Nucleus accumbens (tissue), 56 donors: ENCODE data around the gene ASPG.
A peak's percentile ranks its signal among the peaks of the same experiment; 100 is the strongest.

Experiments
- DNase-seq, 56 donors: peaks; one replicate each; lab custom pipeline; 2025; lab: John Stamatoyannopoulos, UW

The ASPG gene

DNA sequence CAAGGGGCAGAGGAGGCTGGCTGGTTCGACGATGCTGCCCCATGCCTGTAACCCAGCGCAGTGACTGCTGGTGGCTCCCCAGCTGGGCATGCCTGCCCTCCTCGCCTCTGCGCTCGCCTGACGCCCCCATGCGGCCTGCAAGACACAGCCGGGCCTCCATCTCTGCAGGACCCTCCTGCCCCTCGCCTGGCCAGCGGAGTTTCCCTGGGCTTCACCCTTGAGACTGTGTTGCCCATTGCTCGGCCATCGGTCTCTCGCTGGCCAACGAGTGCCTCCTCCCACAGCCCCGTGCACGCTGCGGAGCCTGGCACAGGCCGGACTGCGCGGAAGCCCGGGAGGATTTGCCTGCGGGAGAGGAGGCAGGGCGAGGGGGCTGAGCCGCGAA is 17.6 kb downstream of the ASPG start:
- DNase-seq = no peak

DNA sequence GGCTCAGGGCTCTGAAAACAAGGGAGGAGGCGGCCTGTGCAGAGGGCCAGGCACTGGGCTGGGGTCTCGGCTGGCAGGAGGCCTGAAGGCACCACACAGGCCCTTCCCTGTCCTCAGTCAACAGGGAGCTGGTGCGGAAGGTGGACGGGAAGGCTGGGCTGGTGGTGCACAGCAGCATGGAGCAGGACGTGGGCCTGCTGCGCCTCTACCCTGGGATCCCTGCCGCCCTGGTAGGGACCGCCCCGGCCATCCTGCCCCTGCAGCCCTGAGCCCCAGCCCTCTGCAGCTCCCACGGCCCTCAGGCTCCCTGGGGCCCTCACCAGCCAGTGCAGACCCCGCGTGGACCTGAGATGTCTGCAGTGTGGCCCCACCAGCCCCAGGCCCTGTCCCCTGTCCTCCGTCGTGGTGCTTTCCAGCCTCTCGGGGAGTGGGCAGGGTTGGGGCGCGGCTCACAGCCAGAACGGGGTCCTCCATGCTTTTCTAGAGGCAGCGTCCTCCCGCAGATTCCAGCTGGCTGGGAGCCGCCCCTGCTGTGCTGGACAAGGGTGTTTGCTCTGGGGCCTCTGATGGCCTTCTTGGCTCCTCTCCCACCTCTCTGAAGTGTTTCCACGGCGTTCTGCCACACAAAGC is 18.1 kb downstream of the ASPG start:
- no peak for DNase-seq

DNA sequence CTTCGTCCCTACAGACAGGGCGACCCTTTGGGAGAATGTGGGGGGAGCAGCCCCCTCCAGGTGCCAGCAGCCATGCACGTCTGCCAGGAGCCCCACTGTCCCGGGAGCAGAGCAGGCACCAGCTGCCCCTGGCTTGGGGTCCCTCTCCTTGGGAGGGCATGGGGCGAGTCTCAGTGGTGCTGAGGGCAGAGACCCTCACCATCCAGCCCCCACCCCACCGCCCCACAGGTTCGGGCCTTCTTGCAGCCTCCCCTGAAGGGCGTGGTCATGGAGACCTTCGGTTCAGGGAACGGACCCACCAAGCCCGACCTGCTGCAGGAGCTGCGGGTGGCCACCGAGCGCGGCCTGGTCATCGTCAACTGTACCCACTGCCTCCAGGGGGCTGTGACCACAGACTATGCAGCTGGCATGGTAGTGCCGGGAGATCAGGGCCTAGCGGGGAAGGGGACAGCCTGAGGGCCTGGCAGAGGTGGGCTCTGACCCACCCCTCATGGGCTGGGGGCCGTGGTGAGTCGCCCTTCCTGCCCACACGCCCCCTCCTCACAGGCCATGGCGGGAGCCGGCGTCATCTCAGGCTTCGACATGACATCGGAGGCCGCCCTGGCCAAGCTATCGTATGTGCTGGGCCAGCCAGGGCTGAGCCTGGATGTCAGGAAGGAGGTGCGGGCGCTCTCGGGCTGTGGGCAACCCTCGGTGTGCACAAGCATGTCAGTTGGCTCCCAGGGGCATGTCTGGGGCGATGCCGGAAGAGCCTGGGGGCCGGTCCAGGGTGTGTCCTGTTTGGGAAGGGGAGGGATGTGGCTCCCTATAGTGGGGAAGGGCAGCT is 18.8 kb downstream of the ASPG start:
- no peak for DNase-seq

GRCh38 chr14:104105071-104105821 is 19.7 kb downstream of the ASPG start:
- DNase-seq = no peak

- DNase-seq = no peak
Observed at GRCh38 chr14:104105822-104106470, 20.4 kb downstream of the ASPG start.

DNA sequence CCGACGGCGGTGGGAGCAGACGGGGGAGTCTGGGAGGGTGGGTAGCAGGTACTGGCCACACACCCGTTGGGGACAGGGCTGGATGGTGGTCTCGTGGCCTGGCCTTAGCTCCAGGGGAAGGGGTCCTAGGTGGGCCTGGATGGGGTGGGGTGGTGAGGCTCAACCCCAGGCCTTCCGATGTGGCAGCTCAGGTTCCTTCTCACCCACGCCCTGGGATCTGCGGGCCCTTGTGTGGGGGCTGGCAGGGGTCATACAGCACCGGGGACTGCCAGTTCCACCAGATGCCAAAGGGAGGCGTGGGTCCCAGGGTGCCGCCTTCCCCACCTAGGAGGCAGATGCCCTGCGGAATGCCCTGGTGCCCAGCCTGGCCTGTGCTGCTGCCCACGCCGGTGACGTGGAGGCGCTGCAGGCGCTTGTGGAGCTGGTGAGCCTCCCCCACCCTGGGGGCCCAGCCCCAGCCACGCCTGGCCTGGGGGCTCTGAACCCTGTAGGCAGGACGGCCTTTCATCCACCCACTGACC is 21.0 kb downstream of the ASPG start:
- DNase-seq = no peak

GRCh38 chr14:104107101-104107581 is 21.6 kb downstream of the ASPG start:
- DNase-seq = no peak

GRCh38 chr14:104107611-104108569 is 22.4 kb downstream of the ASPG start:
- peak in 9 of 56 donors; percentile 6 to 69 (median 27) for DNase-seq

DNA sequence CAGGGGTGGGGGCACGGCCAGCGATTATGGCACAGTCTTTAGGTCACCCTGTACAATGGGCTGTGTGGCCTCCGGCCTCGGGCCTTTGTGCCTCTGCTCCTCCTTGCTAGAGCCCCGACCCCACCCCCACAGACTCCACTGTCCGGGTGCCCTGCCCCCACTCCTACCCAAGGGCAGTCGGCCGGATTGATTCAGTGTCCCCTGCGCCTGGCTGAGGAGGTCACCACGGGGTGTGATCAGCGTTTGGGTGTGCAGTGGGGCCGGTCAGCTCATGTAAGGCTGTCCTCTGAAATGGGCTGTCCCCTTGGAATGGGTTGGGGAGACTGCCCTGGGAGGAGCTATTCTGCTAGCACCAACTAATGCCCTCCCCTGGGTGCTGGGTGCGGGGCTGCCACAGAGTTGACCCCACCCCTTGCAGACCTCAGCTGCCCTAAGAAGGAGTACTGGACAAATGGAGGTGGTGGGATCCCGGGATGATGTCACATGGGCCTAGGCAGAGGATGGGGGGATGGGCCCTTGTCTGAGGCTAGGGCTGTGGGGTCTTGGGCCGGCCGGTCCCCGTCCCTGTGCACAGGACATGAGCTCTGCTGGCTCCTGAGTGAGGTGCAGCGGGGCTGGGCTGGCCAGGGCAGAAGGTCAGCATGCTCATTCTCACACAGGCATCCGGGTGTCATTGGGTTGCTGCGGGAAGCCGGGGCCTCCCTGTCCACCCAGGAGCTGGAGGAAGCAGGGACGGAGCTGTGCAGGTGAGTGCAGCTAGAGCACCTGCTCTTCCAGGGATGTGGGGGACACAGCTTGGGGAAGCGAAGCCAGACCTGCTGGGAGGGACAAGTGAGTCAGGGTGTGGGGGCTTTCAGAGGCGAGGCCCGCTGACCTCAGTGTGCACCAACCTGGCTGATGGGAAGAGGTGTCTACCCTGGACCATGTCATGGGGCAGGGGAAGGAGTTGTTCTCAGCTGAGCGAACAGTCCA is 23.4 kb downstream of the ASPG start:
- DNase-seq = no peak

DNA sequence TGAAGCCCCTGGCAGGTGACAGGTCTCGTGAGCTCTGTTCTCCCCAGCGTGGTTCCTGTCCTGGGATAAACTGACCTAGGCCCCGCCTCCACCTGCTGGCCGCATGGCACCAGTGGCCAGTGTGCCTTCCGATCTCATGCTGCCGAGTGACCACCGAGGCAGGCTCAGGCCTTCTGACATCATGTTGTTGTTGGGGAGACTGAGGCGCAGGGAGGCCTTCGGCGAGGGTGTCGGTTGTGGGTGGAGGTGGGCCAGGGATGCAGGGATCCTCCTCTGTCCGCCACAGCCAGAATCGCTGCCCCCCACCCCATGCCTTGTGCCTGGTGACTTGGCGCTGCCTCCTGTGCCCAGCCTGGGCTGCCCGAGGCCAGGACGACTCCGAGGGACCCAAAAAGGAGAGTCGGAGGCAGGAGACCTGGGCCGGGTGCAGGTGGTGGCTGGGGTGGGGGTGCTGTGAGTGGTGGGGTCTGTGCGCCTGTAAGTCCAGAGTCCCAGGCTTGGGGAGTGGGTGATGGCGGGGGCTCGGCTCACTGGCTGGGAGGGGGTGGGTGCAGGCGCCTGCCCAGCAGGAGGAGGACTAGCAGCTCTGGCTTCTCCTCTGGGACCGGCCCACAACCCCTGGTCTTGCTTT is 24.3 kb downstream of the ASPG start:
- no peak for DNase-seq

DNA sequence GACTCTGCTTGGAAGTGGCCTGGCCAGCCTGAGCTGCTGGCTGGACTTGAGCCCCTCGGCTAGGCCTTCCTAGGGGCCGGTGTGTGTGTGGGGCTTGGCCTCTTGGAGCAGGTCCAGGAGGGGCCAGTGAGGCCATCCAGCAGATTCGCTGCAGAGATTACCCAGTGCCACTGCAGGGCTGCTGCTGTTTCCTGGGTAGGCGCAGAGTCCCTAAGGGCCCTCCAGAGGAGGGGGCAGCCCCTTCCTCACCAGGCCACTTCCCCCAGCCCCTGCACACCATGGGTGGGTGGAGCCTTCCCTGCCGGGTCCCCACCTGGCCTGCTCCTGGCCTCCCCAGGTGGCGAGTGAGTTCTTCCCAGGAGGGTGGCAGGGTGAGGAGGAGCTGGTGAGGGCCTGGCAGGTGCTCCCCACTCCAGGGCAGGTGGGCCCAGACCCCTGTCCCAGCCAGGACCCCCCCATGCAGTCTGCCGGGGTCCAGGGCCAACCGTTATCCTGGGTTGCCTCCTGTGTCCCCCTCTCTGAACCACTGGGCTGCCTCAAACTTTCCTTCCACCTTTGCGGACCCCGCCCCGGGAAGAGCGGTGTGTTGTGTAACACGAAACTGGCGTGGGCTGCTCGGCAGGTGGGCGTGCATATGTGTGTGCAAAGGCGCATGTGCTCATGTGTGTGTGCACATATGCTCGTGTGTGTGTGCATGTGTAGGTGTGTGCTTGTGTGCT is 25.1 kb downstream of the ASPG start:
- no peak for DNase-seq

DNA sequence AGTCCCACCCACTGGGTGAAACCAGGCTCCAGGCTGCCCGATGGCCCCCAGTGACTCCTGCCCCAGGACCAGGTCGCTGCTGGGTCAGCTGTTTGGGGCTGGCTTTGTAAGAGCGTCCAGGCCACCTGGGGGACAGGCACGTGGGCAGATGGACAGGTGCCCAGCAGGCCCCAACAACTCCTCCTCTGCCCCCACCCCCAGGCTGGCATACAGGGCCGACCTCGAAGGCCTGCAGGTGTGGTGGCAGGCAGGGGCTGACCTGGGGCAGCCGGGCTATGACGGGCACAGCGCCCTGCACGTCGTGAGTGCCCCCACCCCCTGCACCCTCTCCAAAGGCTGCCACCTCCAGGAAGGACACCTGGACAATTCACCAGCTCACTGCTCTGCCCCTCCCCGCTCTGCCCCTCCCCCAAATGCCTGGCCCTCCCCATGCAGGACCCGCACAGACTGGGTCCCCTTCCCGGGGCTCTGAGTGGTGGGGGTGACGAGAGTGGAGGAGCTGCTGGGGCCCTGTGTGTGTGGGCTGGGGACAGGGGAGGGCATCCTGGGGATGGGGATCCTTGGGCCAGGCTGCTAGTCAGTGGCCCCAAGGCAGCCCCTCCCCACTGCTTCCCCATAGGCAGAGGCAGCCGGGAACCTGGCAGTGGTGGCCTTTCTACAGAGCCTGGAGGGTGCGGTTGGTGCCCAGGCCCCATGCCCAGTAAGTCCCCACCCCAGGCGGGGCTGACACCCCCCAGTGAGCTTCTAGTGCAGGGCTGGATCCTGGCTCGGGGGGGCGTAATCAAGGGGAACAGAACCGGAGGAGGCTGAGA is 26.0 kb downstream of the ASPG start:
- DNase-seq = no peak

- no peak for DNase-seq
Observed at GRCh38 chr14:104112113-104112505, 26.6 kb downstream of the ASPG start.

DNA sequence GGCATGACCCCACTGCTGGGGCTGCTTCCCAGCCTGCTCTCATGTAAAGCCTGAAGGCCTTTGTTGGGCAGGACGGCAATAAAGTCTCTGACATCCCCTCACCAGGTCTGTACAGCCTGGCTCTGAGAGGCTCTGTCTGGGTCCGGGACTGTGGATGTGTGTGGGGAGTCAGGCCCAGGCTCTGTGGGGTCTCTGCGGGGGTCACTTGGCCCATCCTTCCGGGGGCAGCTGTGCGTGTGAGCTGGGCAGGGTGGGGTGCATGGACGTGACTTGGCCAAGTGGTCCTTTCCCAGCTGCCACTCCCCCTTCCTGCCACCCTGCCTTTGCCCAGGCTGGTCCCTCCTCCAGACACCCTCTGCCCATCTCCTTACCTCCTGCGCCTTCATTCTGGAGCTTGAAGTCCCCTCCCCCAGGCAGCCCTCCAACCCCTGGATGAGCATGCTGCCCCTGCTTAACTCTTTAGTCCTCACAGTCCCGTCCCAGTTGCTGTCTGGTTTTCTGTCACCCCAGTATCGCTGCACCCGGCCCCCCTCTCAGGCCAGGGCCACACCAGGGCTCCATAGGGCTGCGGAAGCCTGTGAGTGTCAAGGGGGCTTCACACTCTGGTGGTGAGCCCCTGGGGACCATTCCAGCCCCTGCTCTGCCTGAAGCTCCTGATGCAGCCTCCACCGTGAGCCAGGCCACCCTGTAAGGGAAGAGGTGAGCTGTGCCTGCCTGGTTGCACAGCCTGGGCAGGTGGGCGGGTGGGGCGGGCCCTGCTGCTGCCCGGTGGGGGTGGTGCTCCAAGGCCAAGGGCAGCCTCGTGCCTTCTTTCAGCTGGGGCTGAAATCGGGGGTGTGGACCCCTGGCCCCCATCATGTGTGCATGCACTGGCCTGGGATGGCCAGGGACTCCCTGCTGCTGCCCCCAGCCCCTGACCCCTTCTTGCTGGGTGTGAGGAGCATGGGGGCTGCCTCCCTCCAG is 27.4 kb downstream of the ASPG start:
- DNase-seq = no peak
